HepG2 (cell line): Measurements from ENCODE around the gene ZNF33A. TPM values are rescaled to one million over a fixed set of nuclear protein-coding genes. Genes with fewer than 3 reads are reported as not detected.

Source experiments
- AGO1 ChIP-seq: fragments of 200-400 bp; formaldehyde crosslinking; IDR thresholded peaks from 2 replicates; pipeline ENCODE4 v1.6.1; 2017; ENCODE audit warnings: mild to moderate bottlenecking, low read depth, low read length, moderate library complexity; ENCODE audit not compliant: poor library complexity, severe bottlenecking
- CREBL2 ChIP-seq: sonication (generic); formaldehyde crosslinking; IDR thresholded peaks from 2 replicates; pipeline ENCODE4 v1.8.1; 2023; ENCODE audit warnings: missing genetic modification reagents, mild to moderate bottlenecking, borderline replicate concordance
- EEA1 ChIP-seq: sonication (generic); formaldehyde crosslinking; IDR thresholded peaks from 2 replicates; pipeline ENCODE4 v1.5.1; 2020; ENCODE audit warnings: mild to moderate bottlenecking, missing genetic modification reagents, borderline replicate concordance
- ELK4 ChIP-seq: sonication (generic); formaldehyde crosslinking; IDR thresholded peaks from 2 replicates; pipeline ENCODE4 v1.9.0; 2021; ENCODE audit warnings: missing genetic modification reagents, borderline replicate concordance
- HMGA1 ChIP-seq: sonication (generic); formaldehyde crosslinking; conservative IDR thresholded peaks from 2 replicates; pipeline ENCODE4 v1.4.0; 2020; ENCODE audit warnings: missing genetic modification reagents
- KLF13 ChIP-seq: sonication (generic); formaldehyde crosslinking; IDR thresholded peaks from 2 replicates; pipeline ENCODE4 v1.4.0; 2020; ENCODE audit warnings: mild to moderate bottlenecking, missing genetic modification reagents
- LCORL ChIP-seq, 2 experiments: fragments of 450-650 bp in 1 of 2; sonication (generic) in 1 of 2; formaldehyde crosslinking in 1 of 2; IDR thresholded peaks; 2 replicates each; pipeline versions ENCODE4 v1.5.0 to v1.6.1; 2017 to 2020; ENCODE audit warnings: antibody characterized with exemption in 1 of 2, missing genetic modification reagents in 1 of 2
- MLXIP ChIP-seq: sonication (generic); formaldehyde crosslinking; IDR thresholded peaks from 2 replicates; pipeline ENCODE4 v1.9.0; 2021; ENCODE audit warnings: missing genetic modification reagents, borderline replicate concordance
- NFKBIZ ChIP-seq: IDR thresholded peaks from 2 replicates; pipeline ENCODE4 v1.6.1; 2018; ENCODE audit warnings: missing genetic modification reagents, missing compliant biosample characterization
- POGZ ChIP-seq: sonication (generic); formaldehyde crosslinking; IDR thresholded peaks from 2 replicates; pipeline ENCODE4 v1.4.0; 2020; ENCODE audit warnings: mild to moderate bottlenecking, missing genetic modification reagents
- RAD51 ChIP-seq: fragments of 450-650 bp; IDR thresholded peaks from 2 replicates; pipeline ENCODE4 v1.6.1; 2016; ENCODE audit warnings: borderline replicate concordance
- RELA ChIP-seq: sonication (generic); formaldehyde crosslinking; IDR thresholded peaks from 2 replicates; pipeline ENCODE4 v1.4.0; 2020; ENCODE audit warnings: missing genetic modification reagents
- RFXAP ChIP-seq: sonication (generic); formaldehyde crosslinking; IDR thresholded peaks from 2 replicates; pipeline ENCODE4 v1.4.0; 2020; ENCODE audit warnings: missing genetic modification reagents, borderline replicate concordance
- RNF2 ChIP-seq: fragments of 450-650 bp; conservative IDR thresholded peaks from 2 replicates; pipeline ENCODE4 v1.6.1; 2016; ENCODE audit warnings: low read depth
- TCF7L2 ChIP-seq: IDR thresholded peaks from 2 replicates; pipeline ENCODE4 v1.6.1; 2011; ENCODE audit warnings: mild to moderate bottlenecking, low read depth, low read length, moderate library complexity
- ZFP36L1 ChIP-seq: sonication (generic); formaldehyde crosslinking; IDR thresholded peaks from 2 replicates; pipeline ENCODE4 v1.8.0; 2022; ENCODE audit warnings: mild to moderate bottlenecking, missing genetic modification reagents, moderate library complexity
- ZNF207 ChIP-seq: fragments of 450-650 bp; IDR thresholded peaks from 2 replicates; pipeline ENCODE4 v1.6.1; 2016; ENCODE audit warnings: antibody characterized with exemption, borderline replicate concordance
- ZNF232 ChIP-seq: sonication (generic); formaldehyde crosslinking; IDR thresholded peaks from 2 replicates; pipeline ENCODE4 v1.4.0; 2020; ENCODE audit warnings: missing genetic modification reagents, borderline replicate concordance
- ZNF30 ChIP-seq: sonication (generic); formaldehyde crosslinking; IDR thresholded peaks from 2 replicates; pipeline ENCODE4 v1.5.0; 2020; ENCODE audit warnings: mild to moderate bottlenecking, missing genetic modification reagents
- ZNF34 ChIP-seq: sonication (generic); formaldehyde crosslinking; IDR thresholded peaks from 2 replicates; pipeline ENCODE4 v1.4.0; 2020; ENCODE audit warnings: mild to moderate bottlenecking, missing genetic modification reagents, borderline replicate concordance
- ZNF430 ChIP-seq: sonication (generic); formaldehyde crosslinking; IDR thresholded peaks from 2 replicates; pipeline ENCODE4 v1.9.0; 2021; ENCODE audit warnings: mild to moderate bottlenecking, missing genetic modification reagents
- ZNF441 ChIP-seq: sonication (generic); formaldehyde crosslinking; IDR thresholded peaks from 2 replicates; pipeline ENCODE4 v1.7.0; 2021; ENCODE audit warnings: missing genetic modification reagents, borderline replicate concordance
- polyA plus RNA-seq, 8 experiments: library from polyadenylated mRNA; depleted of rRNA in 3 of 8; stranded (reverse) in 7 of 8; unstranded in 1 of 8; fragments of >200 nt; fragmentation: Illumina TruSeq in 4 of 8; extraction: Trizol in 4 of 8; gene quantifications; 2 replicates each; pipeline versions ENCODE4 v1.2.1 to v1.2.3, GENCODE V29; 2011 to 2016; ENCODE audit warnings: low read depth in 4 of 8, missing spikeins in 1 of 8, mixed read lengths in 1 of 8; ENCODE audit not compliant: insufficient read depth in 1 of 8
- total RNA-seq, 5 experiments: library from RNA; depleted of rRNA; stranded (reverse); fragments of >200 nt; fragmentation: Illumina TruSeq; extraction: Trizol; gene quantifications; 2 replicates each; pipeline ENCODE4 v1.2.3, GENCODE V29; 2016; ENCODE audit warnings: low read depth in 1 of 5

ZNF33A gene
- total and polyA plus RNA-seq, 2 of the 13 experiments (the other 11 are each of a cell fraction or from before 2014, with no cell fraction given), result 13.1 to 22.5 TPM

GRCh38 chr10:37976091-37976879, 34.2 kb upstream of the ZNF33A start, which contains the start of gene ZNF25 (continued):
- no peak for TF ChIP-seq ZNF207
- no peak for TF ChIP-seq TCF7L2
- TF ChIP-seq ZNF441 (CRISPR knock-in tag), result no peak
- peak; percentile 55; the same call in 1 of the 2 replicates for TF ChIP-seq NFKBIZ (CRISPR knock-in tag)
- peak; percentile 83 for TF ChIP-seq POGZ (CRISPR knock-in tag)
- TF ChIP-seq ZFP36L1, result 0 out of 2 replicates have a peak, but pooled peaks have one; percentile 86
- no peak for TF ChIP-seq CREBL2 (CRISPR knock-in tag)
- TF ChIP-seq RNF2, result no peak; the same call in 1 of the 2 replicates
- TF ChIP-seq RFXAP (CRISPR knock-in tag), result peak; percentile 79; the same call in 1 of the 2 replicates
- TF ChIP-seq ZNF34 (CRISPR knock-in tag), result peak; percentile 89; the same call in 1 of the 2 replicates
- peak; percentile 75; the same call in 1 of the 2 replicates for TF ChIP-seq RELA
- no peak for TF ChIP-seq ZNF30 (CRISPR knock-in tag)
- TF ChIP-seq ZNF232 (CRISPR knock-in tag), result peak; percentile 78
- TF ChIP-seq KLF13 (CRISPR knock-in tag), result no peak
- no peak for TF ChIP-seq RAD51
- TF ChIP-seq ZNF430 (CRISPR knock-in tag), result peak; percentile 81; the same call in 1 of the 2 replicates
- peak; percentile 66; the same call in 1 of the 2 replicates for TF ChIP-seq LCORL (IDR thresholded peaks at IDR 0.05)
- TF ChIP-seq LCORL (CRISPR knock-in tag; IDR thresholded peaks at IDR 0.05), result peak; percentile 98
- peak; percentile 45; the same call in 1 of the 2 replicates for TF ChIP-seq ELK4
- TF ChIP-seq AGO1, result no peak
- no peak for TF ChIP-seq HMGA1
- no peak for TF ChIP-seq MLXIP (CRISPR knock-in tag)
- no peak for TF ChIP-seq EEA1 (CRISPR knock-in tag)
